ENCODE results near the gene NBAS. TPM values are rescaled to one million over a fixed set of nuclear protein-coding genes. Genes with fewer than 3 reads are reported as not detected.

Gene NBAS
- total and polyA plus RNA-seq, 2 donors (not counting 3 experiments of a cell fraction or from before 2014, with no cell fraction given) = 29.4 to 43.0 TPM

- FAIRE-seq = no peak
- TF ChIP-seq MAX (IDR thresholded peaks at IDR 0.05; ENCODE audit: insufficient read depth, insufficient read length) (no peak), GATA2 (IDR thresholded peaks at IDR 0.05; ENCODE audit: insufficient read depth, insufficient read length, low read depth, low read length) (no peak), POLR2A (IDR thresholded peaks at IDR 0.05; ENCODE audit: low read depth, low read length) (no peak), MYC (IDR thresholded peaks at IDR 0.05; ENCODE audit: low read depth, low read length) (no peak), JUN (IDR thresholded peaks at IDR 0.05; ENCODE audit: borderline replicate concordance, insufficient read depth, insufficient read length, low read depth) (no peak), POLR2AphosphoS5 (IDR thresholded peaks at IDR 0.05; ENCODE audit: insufficient read depth, low read depth, low read length) (no peak), EZH2 (IDR thresholded peaks at IDR 0.05; ENCODE audit: borderline replicate concordance, low read depth, low read length, severe bottlenecking) (no peak), CTCF (IDR thresholded peaks at IDR 0.05; ENCODE audit: extremely low read depth in 1 of 2, insufficient read depth in 1 of 2, low read depth in 1 of 2, low read length in 2 of 2) (no peak), FOS (IDR thresholded peaks at IDR 0.05; ENCODE audit: borderline replicate concordance, insufficient read depth, low read length) (no peak)
- Histone ChIP-seq H4K20me1 (replicated peaks; ENCODE audit: control insufficient read depth, extremely low read depth, insufficient read depth, low read length) (no peaks in the 10 kb centered on the region), H3K9me3 (replicated peaks; ENCODE audit: control insufficient read depth, insufficient read depth, low read length) (no peaks in the 10 kb centered on the region), H3K36me3 (ENCODE audit: control insufficient read depth in 2 of 2, extremely low read depth in 1 of 2, insufficient read depth in 2 of 2, low read length in 2 of 2) (no peaks in the 10 kb centered on the region), H3K4me1 (ENCODE audit: control insufficient read depth, extremely low read depth, insufficient read depth, low read length) (no peaks in the 10 kb centered on the region), H3K4me3 (replicated peaks in 1 of 3; ENCODE audit: insufficient read depth in 1 of 3, low read depth in 1 of 3, low read length in 3 of 3) (no peak overlapping the region), H3K27ac (ENCODE audit: insufficient read depth, low read depth, low read length) (no peak overlapping the region), H3K79me2 (ENCODE audit: control insufficient read depth, insufficient read depth, low read length) (no peaks in the 10 kb centered on the region), H3K9ac (replicated peaks; ENCODE audit: extremely low read depth, insufficient read depth, low read length) (no peak overlapping the region), H2AFZ (ENCODE audit: low read depth, low read length) (no peak overlapping the region), H3K9me1 (replicated peaks; ENCODE audit: control insufficient read depth, extremely low read depth, insufficient read depth, low read length) (no peaks in the 10 kb centered on the region), H3K27me3 (ENCODE audit: control insufficient read depth in 2 of 2, insufficient read depth in 2 of 2, low read length in 2 of 2) (no peaks in the 10 kb centered on the region), H3K4me2 (ENCODE audit: insufficient read depth, low read length) (no peak overlapping the region)
- dilution Hi-C loops (cut with MboI; ENCODE audit: extremely low pct_ligation_motif_present, low sequenced_read_pairs) (no loop called here), intact Hi-C loops (cut with micrococcal nuclease) (no loop called here)
- ChIA-PET POLR2A (no interaction called here), CTCF (no interaction called here)
- DNase-seq (ENCODE audit: low read depth, low spot score) = no peak
- BruUV-seq (replicated peaks) = no TSS peak
Observed at GRCh38 chr2:15120631-15121030, 440.5 kb downstream of the NBAS start.

All from endothelial cell of umbilical vein (primary cell).